Measurements from ENCODE around the gene CD44. TPM values are rescaled to one million over a fixed set of nuclear protein-coding genes. Genes with fewer than 3 reads are reported as not detected.
A peak's percentile ranks its signal among the peaks of the same experiment; 100 is the strongest.

The CD44 gene
- total and polyA plus RNA-seq, 10 donors = 60.9 to 521 (median 317) TPM

- intact Hi-C loops (cut with DNase I; ENCODE audit: low total_unique reads) = no loop called here
- no peak for DNase-seq
- H3K36me3 ChIP-seq = peaks cover 0 to 5% (median 0%) of the 10 kb centered on the region in 6 donors
- TF ChIP-seq CTCF (IDR thresholded peaks at IDR 0.05 in 8 of 11, conservative IDR thresholded peaks at IDR 0.05 in 3 of 11) (no peak), POLR2A (IDR thresholded peaks at IDR 0.05) (no peak), POLR2AphosphoS5 (IDR thresholded peaks at IDR 0.05) (no peak)
- H3K4me1 ChIP-seq = peaks cover 40 to 87% (median 79%) of the 10 kb centered on the region in 6 donors
- no peaks in the 10 kb centered on the region for H3K27me3 ChIP-seq (replicated peaks in 1 of 7)
- H3K4me3 ChIP-seq = peak overlapping the region; percentile 65 to 85 (median 76)
- H3K27ac ChIP-seq = peak overlapping the region; percentile 87 to 97 (median 94)
- 36 to 46% (median 43%) methylated on average over 2 of the region's 2 CpGs for WGBS, 5 donors
- no peaks in the 10 kb centered on the region for H3K9me3 ChIP-seq
Observed at GRCh38 chr11:35141071-35141470, 2.1 kb downstream of the CD44 start.

GRCh38 chr11:35141571-35141971 is 2.6 kb downstream of the CD44 start:
- intact Hi-C loops (cut with DNase I; ENCODE audit: low total_unique reads) = no loop called here

GRCh38 chr11:35142481-35143075 is 3.6 kb downstream of the CD44 start:
- Histone ChIP-seq H3K36me3 (peaks cover 0 to 8% (median 0%) of the 10 kb centered on the region in 6 donors), H3K4me3 (peak overlapping the region in 3 of 8 donors; percentile 5 to 81 (median 75)), H3K27ac (peak overlapping the region in 7 of 8 donors; percentile 36 to 97 (median 94)), H3K4me1 (peaks cover 48 to 96% (median 90%) of the 10 kb centered on the region in 6 donors), H3K27me3 (replicated peaks in 1 of 7) (no peaks in the 10 kb centered on the region), H3K9me3 (no peaks in the 10 kb centered on the region)
- intact Hi-C loops (cut with DNase I; ENCODE audit: low total_unique reads) = no loop called here
- no peak for TF ChIP-seq POLR2AphosphoS5 (IDR thresholded peaks at IDR 0.05)
- peak in 3 of 11 experiments; percentile 25 to 27 (median 26) for TF ChIP-seq CTCF (IDR thresholded peaks at IDR 0.05 in 8 of 11, conservative IDR thresholded peaks at IDR 0.05 in 3 of 11)
- WGBS, 5 donors = 50 to 70% (median 55%) methylated on average over 2 of the region's 2 CpGs
- no peak for DNase-seq

More at GRCh38 chr11:35141571-35141971, 2.6 kb downstream of the CD44 start:
- peak; percentile 90 for DNase-seq
- 5 to 32% (median 21%) methylated on average over 9 of the region's 9 CpGs for WGBS, 5 donors
- H3K27me3 ChIP-seq (replicated peaks in 1 of 7) = no peaks in the 10 kb centered on the region
- peaks cover 0 to 5% (median 0%) of the 10 kb centered on the region in 6 donors for H3K36me3 ChIP-seq
- H3K9me3 ChIP-seq = no peaks in the 10 kb centered on the region
- peak overlapping the region; percentile 87 to 97 (median 94) for H3K27ac ChIP-seq
- TF ChIP-seq POLR2AphosphoS5 (IDR thresholded peaks at IDR 0.05) (peak in 2 of 3 donors; percentile 14 to 64), CTCF (IDR thresholded peaks at IDR 0.05 in 8 of 11, conservative IDR thresholded peaks at IDR 0.05 in 3 of 11) (no peak)
- peak overlapping the region; percentile 65 to 85 (median 76) for H3K4me3 ChIP-seq
- H3K4me1 ChIP-seq = peaks cover 43 to 92% (median 84%) of the 10 kb centered on the region in 6 donors

- intact Hi-C loops (cut with DNase I; ENCODE audit: low total_unique reads) = no loop called here
Observed at GRCh38 chr11:35143297-35144135, 4.5 kb downstream of the CD44 start.

More at GRCh38 chr11:35143297-35144135, 4.5 kb downstream of the CD44 start:
- Histone ChIP-seq H3K27me3 (replicated peaks in 1 of 7) (no peaks in the 10 kb centered on the region), H3K4me3 (peak overlapping the region in 6 of 8 donors; percentile 1 to 81 (median 6)), H3K9me3 (no peaks in the 10 kb centered on the region), H3K36me3 (peaks cover 0 to 18% (median 0%) of the 10 kb centered on the region in 6 donors), H3K27ac (peak overlapping the region; percentile 16 to 97 (median 94)), H3K4me1 (peaks cover 46 to 96% (median 91%) of the 10 kb centered on the region in 6 donors)
- no peak for DNase-seq
- 62 to 77% (median 69%) methylated on average over 8 of the region's 8 CpGs for WGBS, 5 donors
- TF ChIP-seq POLR2A (IDR thresholded peaks at IDR 0.05) (no peak), POLR2AphosphoS5 (IDR thresholded peaks at IDR 0.05) (no peak), CTCF (IDR thresholded peaks at IDR 0.05 in 8 of 11, conservative IDR thresholded peaks at IDR 0.05 in 3 of 11) (no peak)
